A549 (cell line): Measurements from ENCODE around the gene EPHB4.

ENCODE experiments used
- CBX2 ChIP-seq: fragments of 200-600 bp; sonication (generic); IDR thresholded peaks from 2 replicates; pipeline ENCODE4 v1.6.1; 2016; ENCODE audit warnings: low read depth, mild to moderate bottlenecking, borderline replicate concordance
- NFE2L2 ChIP-seq: fragments of 150-350 bp; conservative IDR thresholded peaks from 2 replicates; pipeline ENCODE4 v1.6.1; 2014; ENCODE audit warnings: low read length
- TF ChIP-seq, protein P1 (sequence below): fragments of >200 bp; sonication (Bioruptor Twin); formaldehyde crosslinking; IDR thresholded peaks from 3 replicates; pipeline ENCODE4 v1.5.1; 2016
- TF ChIP-seq, protein P2 (sequence below): fragments of 200-600 bp; sonication (generic); IDR thresholded peaks from 2 replicates; pipeline ENCODE4 v1.6.1; 2016; ENCODE audit warnings: antibody characterized with exemption, mild to moderate bottlenecking, moderate library complexity

DNA sequence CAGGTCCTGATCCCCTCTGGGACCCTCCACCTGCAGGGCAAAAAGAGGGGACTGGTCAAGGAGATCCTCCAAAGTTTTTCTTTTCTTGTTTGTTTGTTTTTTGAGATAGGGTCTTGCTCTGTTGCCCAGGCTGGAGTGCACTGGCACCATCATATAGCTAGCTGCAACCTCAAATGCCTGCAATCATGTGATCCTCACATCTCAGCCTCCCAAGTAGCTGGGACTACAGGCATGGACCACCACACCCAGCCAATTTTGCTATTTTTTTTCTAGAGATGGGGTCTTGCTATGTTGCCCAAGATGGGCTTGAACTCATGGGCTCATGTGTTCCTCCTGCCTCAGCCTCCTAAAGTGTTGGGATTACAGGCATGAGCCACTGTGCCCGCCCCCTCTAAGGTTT, 41.0 kb downstream of the EPHB4 start:
- TF ChIP-seq CBX2 (no peak), NFE2L2 (no peak)
- TF ChIP-seq, protein P1, sequence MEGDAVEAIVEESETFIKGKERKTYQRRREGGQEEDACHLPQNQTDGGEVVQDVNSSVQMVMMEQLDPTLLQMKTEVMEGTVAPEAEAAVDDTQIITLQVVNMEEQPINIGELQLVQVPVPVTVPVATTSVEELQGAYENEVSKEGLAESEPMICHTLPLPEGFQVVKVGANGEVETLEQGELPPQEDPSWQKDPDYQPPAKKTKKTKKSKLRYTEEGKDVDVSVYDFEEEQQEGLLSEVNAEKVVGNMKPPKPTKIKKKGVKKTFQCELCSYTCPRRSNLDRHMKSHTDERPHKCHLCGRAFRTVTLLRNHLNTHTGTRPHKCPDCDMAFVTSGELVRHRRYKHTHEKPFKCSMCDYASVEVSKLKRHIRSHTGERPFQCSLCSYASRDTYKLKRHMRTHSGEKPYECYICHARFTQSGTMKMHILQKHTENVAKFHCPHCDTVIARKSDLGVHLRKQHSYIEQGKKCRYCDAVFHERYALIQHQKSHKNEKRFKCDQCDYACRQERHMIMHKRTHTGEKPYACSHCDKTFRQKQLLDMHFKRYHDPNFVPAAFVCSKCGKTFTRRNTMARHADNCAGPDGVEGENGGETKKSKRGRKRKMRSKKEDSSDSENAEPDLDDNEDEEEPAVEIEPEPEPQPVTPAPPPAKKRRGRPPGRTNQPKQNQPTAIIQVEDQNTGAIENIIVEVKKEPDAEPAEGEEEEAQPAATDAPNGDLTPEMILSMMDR, result no peak
- TF ChIP-seq, protein P2, sequence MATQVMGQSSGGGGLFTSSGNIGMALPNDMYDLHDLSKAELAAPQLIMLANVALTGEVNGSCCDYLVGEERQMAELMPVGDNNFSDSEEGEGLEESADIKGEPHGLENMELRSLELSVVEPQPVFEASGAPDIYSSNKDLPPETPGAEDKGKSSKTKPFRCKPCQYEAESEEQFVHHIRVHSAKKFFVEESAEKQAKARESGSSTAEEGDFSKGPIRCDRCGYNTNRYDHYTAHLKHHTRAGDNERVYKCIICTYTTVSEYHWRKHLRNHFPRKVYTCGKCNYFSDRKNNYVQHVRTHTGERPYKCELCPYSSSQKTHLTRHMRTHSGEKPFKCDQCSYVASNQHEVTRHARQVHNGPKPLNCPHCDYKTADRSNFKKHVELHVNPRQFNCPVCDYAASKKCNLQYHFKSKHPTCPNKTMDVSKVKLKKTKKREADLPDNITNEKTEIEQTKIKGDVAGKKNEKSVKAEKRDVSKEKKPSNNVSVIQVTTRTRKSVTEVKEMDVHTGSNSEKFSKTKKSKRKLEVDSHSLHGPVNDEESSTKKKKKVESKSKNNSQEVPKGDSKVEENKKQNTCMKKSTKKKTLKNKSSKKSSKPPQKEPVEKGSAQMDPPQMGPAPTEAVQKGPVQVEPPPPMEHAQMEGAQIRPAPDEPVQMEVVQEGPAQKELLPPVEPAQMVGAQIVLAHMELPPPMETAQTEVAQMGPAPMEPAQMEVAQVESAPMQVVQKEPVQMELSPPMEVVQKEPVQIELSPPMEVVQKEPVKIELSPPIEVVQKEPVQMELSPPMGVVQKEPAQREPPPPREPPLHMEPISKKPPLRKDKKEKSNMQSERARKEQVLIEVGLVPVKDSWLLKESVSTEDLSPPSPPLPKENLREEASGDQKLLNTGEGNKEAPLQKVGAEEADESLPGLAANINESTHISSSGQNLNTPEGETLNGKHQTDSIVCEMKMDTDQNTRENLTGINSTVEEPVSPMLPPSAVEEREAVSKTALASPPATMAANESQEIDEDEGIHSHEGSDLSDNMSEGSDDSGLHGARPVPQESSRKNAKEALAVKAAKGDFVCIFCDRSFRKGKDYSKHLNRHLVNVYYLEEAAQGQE, result no peak
